Fibroblast of villous mesenchyme (primary cell): ENCODE data around the gene DUSP1. TPM values are rescaled to one million over a fixed set of nuclear protein-coding genes. Genes with fewer than 3 reads are reported as not detected.
A peak's percentile ranks its signal among the peaks of the same experiment; 100 is the strongest.

Experiments
- DNase-seq: peaks from one replicate; pipeline ENCODE4 v3.0.0-alpha.2; 2010; ENCODE audit warnings: low read depth
- H3K4me3 ChIP-seq: 2 replicates; pipeline ENCODE4 v1.5.1; 2011; ENCODE audit warnings: low read depth, mild to moderate bottlenecking, low read length
- total RNA-seq: library from RNA; depleted of rRNA; stranded (reverse); fragments of >200 nt; gene quantifications from 2 replicates; pipeline ENCODE4 v1.2.3, GENCODE V29; 2012
- TF ChIP-seq, protein P1 (sequence below): IDR thresholded peaks from 2 replicates; pipeline ENCODE4 v1.5.1; 2012; ENCODE audit warnings: low read depth, mild to moderate bottlenecking, low read length; ENCODE audit not compliant: insufficient read depth

The DUSP1 gene
- total RNA-seq, 1 donor, result 246 TPM

GRCh38 chr5:172751761-172752510 is 19.1 kb downstream of the DUSP1 start:
- DNase-seq, result no peak
- H3K4me3 ChIP-seq, result no peak overlapping the region
- TF ChIP-seq, protein P1, sequence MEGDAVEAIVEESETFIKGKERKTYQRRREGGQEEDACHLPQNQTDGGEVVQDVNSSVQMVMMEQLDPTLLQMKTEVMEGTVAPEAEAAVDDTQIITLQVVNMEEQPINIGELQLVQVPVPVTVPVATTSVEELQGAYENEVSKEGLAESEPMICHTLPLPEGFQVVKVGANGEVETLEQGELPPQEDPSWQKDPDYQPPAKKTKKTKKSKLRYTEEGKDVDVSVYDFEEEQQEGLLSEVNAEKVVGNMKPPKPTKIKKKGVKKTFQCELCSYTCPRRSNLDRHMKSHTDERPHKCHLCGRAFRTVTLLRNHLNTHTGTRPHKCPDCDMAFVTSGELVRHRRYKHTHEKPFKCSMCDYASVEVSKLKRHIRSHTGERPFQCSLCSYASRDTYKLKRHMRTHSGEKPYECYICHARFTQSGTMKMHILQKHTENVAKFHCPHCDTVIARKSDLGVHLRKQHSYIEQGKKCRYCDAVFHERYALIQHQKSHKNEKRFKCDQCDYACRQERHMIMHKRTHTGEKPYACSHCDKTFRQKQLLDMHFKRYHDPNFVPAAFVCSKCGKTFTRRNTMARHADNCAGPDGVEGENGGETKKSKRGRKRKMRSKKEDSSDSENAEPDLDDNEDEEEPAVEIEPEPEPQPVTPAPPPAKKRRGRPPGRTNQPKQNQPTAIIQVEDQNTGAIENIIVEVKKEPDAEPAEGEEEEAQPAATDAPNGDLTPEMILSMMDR, result no peak

DNA sequence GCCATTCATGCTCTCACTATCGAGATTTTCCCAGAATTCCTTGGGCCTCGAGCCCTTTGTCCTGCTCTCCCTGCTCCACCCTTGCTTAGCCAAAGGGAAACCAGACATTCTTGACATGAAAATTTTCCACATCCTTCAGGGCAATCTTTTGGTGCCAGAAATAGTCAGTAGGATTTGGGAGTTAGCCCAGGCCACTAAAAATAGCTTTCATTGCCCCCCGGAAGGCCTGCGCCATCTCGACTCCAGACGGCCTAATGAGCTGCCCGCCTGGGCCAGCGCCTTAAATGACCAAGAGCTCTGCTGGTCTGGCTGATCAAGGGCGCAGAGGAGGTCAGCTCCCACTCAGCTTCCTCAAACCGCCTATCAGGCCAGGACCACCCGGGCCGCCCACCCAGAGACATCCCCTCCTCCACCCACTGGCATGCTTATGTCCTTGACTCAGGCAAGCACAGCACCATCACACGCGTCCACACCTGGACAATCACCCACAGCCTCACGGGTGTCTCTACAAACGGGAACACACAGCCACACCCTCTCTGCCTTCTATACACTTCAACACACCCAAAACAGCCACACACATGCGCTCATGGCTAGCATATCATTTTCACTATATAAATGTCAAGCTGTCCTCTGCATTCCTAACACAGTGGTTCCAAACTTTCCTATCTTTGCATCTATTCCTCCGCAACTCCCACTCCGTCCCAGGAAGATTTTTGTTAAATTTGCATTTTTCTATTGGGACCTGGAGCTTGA is 20.9 kb downstream of the DUSP1 start:
- TF ChIP-seq, protein P1, result no peak
- DNase-seq, result peak; percentile 34

GRCh38 chr5:172749076-172749475 is 21.9 kb downstream of the DUSP1 start:
- no peak overlapping the region for H3K4me3 ChIP-seq
- TF ChIP-seq, protein P1, result no peak
- no peak for DNase-seq

More for the DNA sequence above, 20.9 kb downstream of the DUSP1 start:
- no peak overlapping the region for H3K4me3 ChIP-seq

DNA sequence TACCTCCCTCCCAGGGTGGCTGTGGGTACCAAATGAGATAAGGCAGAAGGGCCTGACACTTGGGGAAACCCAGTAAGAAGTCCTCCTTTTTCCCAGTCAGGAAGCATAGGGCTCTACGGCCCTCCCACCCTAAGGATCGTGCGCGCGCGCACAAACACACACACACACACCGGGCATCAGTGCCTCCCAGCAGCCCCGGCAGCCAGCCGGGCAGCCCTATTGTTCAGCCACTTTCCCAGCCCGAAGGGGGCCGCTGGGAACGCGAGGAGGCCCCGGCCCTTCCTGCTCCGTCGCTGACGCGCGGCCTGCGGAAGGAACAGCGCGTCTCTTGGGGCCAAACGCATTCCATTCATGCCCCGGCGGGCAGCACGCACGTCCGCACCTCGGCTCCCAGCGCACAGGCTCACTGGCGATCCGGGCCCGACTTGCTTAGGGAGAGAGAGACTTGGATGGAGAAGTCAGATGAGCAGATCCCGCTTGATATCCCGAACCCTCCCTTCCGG is 22.6 kb downstream of the DUSP1 start:
- H3K4me3 ChIP-seq, result no peak overlapping the region
- TF ChIP-seq, protein P1, result no peak
- peak; percentile 83 for DNase-seq

GRCh38 chr5:172747471-172747870 is 23.5 kb downstream of the DUSP1 start:
- TF ChIP-seq, protein P1, result no peak
- no peak for DNase-seq
- H3K4me3 ChIP-seq, result no peak overlapping the region

DNA sequence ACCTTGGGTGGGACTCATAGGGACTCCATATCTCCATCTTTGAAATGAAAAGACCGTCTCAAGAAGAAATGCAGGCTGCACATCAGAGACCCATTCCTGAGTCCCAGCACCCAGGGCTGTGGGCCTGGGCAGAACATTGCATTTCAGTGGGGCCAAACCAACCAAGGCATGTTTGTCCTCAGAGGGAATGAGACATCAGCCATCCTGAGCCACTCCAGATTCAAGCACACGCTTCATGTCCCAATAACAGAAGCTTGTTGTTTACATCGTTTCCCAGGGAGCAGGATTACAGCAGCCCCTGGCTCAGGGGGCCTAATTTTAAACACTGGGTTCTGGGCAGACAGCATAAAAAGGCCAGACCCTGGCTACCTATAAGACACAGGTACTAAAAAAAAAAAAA is 24.3 kb downstream of the DUSP1 start:
- TF ChIP-seq, protein P1, result no peak
- H3K4me3 ChIP-seq, result no peak overlapping the region
- no peak for DNase-seq
